OCI-LY1 (cell line): ENCODE measurements around the gene SERTAD3.
"Not testable (repeated sequence)": the region's sequence is repeated elsewhere in the genome, so short reads cannot be mapped to it uniquely, and the experiment has no call there.

ENCODE experiments used
- H2AFZ ChIP-seq: fragments of 200-600 bp; sonication (generic), shearing (Covaris generic); 2 replicates; pipeline ENCODE4 v1.6.0; 2014; ENCODE audit warnings: antibody characterized with exemption, mild to moderate bottlenecking, low read length
- H3F3A ChIP-seq: fragments of 200-600 bp; sonication (generic), shearing (Covaris generic); 2 replicates; pipeline ENCODE4 v1.6.0; 2014; ENCODE audit warnings: mild to moderate bottlenecking, antibody characterized with exemption, low read length, moderate library complexity; ENCODE audit not compliant: insufficient read depth
- H3K27ac ChIP-seq: fragments of 200-600 bp; sonication (generic); 2 replicates; pipeline ENCODE4 v1.5.1; 2014; ENCODE audit warnings: low read length, mixed run types, mild to moderate bottlenecking, low read depth; ENCODE audit not compliant: poor library complexity, severe bottlenecking
- H3K27me3 ChIP-seq: fragments of 200-600 bp; sonication (generic); 2 replicates; pipeline ENCODE4 v1.6.0; 2014; ENCODE audit warnings: antibody characterized with exemption, mild to moderate bottlenecking, low read length, moderate library complexity; ENCODE audit not compliant: insufficient read depth
- H3K36me3 ChIP-seq: fragments of 200-600 bp; sonication (generic); 2 replicates; pipeline ENCODE4 v1.6.1; 2014; ENCODE audit warnings: mild to moderate bottlenecking, antibody characterized with exemption, low read length, moderate library complexity, mixed read lengths; ENCODE audit not compliant: insufficient read depth
- H3K4me1 ChIP-seq: fragments of 200-600 bp; sonication (generic); 2 replicates; pipeline ENCODE4 v1.5.1; 2014; ENCODE audit warnings: mild to moderate bottlenecking, low read length, moderate library complexity; ENCODE audit not compliant: insufficient read depth, severe bottlenecking
- H3K4me2 ChIP-seq: fragments of 200-600 bp; sonication (generic), shearing (Covaris generic); 2 replicates; pipeline ENCODE4 v1.6.1; 2014; ENCODE audit warnings: low read length
- H3K4me3 ChIP-seq: fragments of 200-600 bp; sonication (generic); 2 replicates; pipeline ENCODE4 v1.5.1; 2014; ENCODE audit warnings: low read length, low read depth, mild to moderate bottlenecking, mixed read lengths; ENCODE audit not compliant: poor library complexity, severe bottlenecking
- H3K79me2 ChIP-seq: fragments of 200-600 bp; shearing (Covaris generic); 2 replicates; pipeline ENCODE4 v1.6.1; 2016; ENCODE audit warnings: mixed run types, low read length, mixed read lengths; ENCODE audit not compliant: insufficient read depth
- H3K9ac ChIP-seq: fragments of 200-600 bp; sonication (generic), shearing (Covaris generic); 2 replicates; pipeline ENCODE4 v1.6.1; 2014; ENCODE audit warnings: mild to moderate bottlenecking, low read length, mixed read lengths
- H3K9me2 ChIP-seq: fragments of 200-600 bp; sonication (generic), shearing (Covaris generic); 2 replicates; pipeline ENCODE4 v1.6.1; 2014; ENCODE audit warnings: low read depth, mild to moderate bottlenecking, low read length, mixed read lengths
- H3K9me3 ChIP-seq: fragments of 200-600 bp; shearing (Covaris generic); 2 replicates; pipeline ENCODE4 v1.6.1; 2014; ENCODE audit warnings: low read length, mixed read lengths
- H4K20me1 ChIP-seq: fragments of 200-600 bp; sonication (generic), shearing (Covaris generic); 2 replicates; pipeline ENCODE4 v1.6.0; 2016; ENCODE audit warnings: mild to moderate bottlenecking, low read length; ENCODE audit not compliant: insufficient read depth
- EZH2 ChIP-seq: fragments of 200-600 bp; sonication (generic), shearing (Covaris generic); IDR thresholded peaks from 2 replicates; pipeline ENCODE4 v1.8.0; 2017; ENCODE audit warnings: borderline replicate concordance, mixed run types, mild to moderate bottlenecking, antibody characterized with exemption, low read length, moderate library complexity, mixed read lengths
- TF ChIP-seq, protein P1 (sequence below): fragments of 200-600 bp; sonication (generic), shearing (Covaris generic); IDR thresholded peaks from 2 replicates; pipeline ENCODE4 v1.5.1; 2017; ENCODE audit warnings: mild to moderate bottlenecking, antibody characterized with exemption, low read length, moderate library complexity, mixed read lengths

SERTAD3 gene

DNA sequence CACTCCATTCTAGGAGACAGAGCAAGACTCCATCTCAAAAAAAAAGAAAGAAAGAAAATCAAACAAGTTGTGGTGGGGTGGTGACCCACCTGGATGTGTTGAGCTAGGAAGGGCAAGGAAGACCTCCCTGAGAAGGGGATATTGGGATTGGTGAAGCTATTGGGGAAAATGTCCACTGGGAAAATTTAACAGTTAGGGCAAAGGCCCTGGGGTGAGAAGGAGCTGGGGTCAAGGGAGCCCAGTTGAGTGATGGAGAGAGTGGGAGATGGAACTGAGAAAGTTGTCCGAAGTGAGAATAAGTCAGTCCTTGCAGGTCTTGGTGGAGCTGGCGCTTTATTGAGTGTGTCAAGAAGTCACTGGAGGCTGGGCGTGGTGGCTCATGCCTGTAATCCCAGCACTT is 5.9 kb downstream of the SERTAD3 start:
- Histone ChIP-seq H3K9me3 (no peaks in the 10 kb centered on the region), H4K20me1 (no peaks in the 10 kb centered on the region), H3K9me2 (no peaks in the 10 kb centered on the region), H3K27me3 (no peaks in the 10 kb centered on the region), H3K4me2 (no peak overlapping the region), H3K4me1 (peaks cover 31% of the 10 kb centered on the region), H3K4me3 (no peak overlapping the region), H3K27ac (peak overlapping the region; percentile 17), H3K36me3 (peaks cover 21% of the 10 kb centered on the region; the same call in 1 of the 2 replicates), H3K9ac (no peak overlapping the region), H2AFZ (no peak overlapping the region), H3F3A (no peaks in the 10 kb centered on the region), H3K79me2 (peaks cover 10% of the 10 kb centered on the region)
- TF ChIP-seq EZH2 = no peak
- TF ChIP-seq, protein P1, sequence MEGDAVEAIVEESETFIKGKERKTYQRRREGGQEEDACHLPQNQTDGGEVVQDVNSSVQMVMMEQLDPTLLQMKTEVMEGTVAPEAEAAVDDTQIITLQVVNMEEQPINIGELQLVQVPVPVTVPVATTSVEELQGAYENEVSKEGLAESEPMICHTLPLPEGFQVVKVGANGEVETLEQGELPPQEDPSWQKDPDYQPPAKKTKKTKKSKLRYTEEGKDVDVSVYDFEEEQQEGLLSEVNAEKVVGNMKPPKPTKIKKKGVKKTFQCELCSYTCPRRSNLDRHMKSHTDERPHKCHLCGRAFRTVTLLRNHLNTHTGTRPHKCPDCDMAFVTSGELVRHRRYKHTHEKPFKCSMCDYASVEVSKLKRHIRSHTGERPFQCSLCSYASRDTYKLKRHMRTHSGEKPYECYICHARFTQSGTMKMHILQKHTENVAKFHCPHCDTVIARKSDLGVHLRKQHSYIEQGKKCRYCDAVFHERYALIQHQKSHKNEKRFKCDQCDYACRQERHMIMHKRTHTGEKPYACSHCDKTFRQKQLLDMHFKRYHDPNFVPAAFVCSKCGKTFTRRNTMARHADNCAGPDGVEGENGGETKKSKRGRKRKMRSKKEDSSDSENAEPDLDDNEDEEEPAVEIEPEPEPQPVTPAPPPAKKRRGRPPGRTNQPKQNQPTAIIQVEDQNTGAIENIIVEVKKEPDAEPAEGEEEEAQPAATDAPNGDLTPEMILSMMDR = no peak

DNA sequence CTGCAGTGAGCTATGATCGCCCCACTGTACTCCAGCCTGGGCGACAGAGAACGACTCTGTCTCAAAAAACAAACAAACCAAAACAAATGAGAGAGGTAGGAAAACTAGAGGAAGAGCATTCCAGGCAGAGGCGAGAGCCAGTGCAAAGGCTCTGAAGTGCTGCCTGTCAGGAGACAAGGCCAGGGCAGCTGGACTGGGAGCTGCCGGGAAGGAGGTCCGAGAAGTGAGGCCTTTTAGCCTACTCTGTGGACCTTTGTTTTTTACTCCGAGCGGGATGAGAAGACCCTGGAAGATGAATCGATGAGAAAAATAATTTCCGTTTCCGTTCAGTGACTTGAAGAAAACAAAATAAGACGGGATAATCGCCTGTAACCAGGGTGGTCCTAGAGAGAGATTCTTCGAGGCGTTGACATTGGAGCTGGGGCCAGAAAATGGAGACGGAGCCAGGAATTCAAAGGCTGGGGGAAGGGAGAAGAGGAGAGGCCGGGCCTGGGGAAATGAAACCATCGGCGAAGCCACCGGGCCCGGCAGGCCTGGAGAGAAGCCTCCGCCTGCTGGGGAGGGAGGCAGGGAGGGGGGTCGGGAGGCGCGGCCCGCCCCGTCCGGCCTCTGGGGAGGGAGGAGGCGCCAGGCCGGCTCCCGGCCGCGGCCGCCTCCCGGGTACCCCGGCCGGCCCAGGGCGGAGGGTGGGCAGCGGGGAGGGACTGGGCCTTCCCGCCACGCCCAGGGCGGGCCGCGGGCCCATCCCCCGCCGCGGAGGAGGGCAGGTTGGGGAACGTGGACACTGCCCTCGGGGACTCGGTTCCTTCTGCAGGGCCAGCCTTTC is 10.5 kb downstream of the SERTAD3 start:
- peak overlapping the region; percentile 50 for H3K4me3 ChIP-seq
- no peaks in the 10 kb centered on the region for H3K36me3 ChIP-seq
- H3K27ac ChIP-seq = peak overlapping the region; percentile 87
- H3K27me3 ChIP-seq = no peaks in the 10 kb centered on the region
- no peaks in the 10 kb centered on the region for H3F3A ChIP-seq
- TF ChIP-seq, protein P1 = no peak
- TF ChIP-seq EZH2 = no peak
- H3K4me2 ChIP-seq = peak overlapping the region; percentile 63
- no peaks in the 10 kb centered on the region for H3K9me2 ChIP-seq
- no peaks in the 10 kb centered on the region for H4K20me1 ChIP-seq
- H3K79me2 ChIP-seq = no peaks in the 10 kb centered on the region
- peak overlapping the region; percentile 86; the same call in 1 of the 2 replicates for H2AFZ ChIP-seq
- peak overlapping the region; percentile 52 for H3K9ac ChIP-seq
- H3K9me3 ChIP-seq = no peaks in the 10 kb centered on the region
- H3K4me1 ChIP-seq = peaks cover 26% of the 10 kb centered on the region

DNA sequence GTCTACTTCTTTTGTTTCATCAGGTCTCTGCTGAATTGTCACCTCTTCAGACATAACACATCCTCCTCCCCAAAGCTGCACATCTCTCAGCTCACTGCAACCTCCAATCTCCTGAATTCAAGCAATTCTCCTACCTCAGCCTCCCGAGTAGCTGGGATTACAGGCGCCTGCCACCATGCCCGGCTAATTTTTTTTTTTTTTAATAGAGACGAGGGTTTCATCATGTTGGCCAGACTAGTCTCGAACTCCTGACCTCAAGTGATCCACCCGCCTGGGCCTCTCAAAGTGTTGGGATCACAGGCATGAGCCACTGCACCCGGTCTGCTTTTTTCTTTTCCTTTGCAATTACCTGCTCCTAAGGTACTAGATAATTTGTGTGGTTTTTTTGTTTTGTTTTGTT is 11.4 kb downstream of the SERTAD3 start:
- H3K9me2 ChIP-seq, H3K9ac ChIP-seq, H2AFZ ChIP-seq, H3K36me3 ChIP-seq, H3K9me3 ChIP-seq, H3K4me2 ChIP-seq, H3K27me3 ChIP-seq, H3K4me3 ChIP-seq, H3K79me2 ChIP-seq, H4K20me1 ChIP-seq, H3F3A ChIP-seq: not testable (repeated sequence)
- Histone ChIP-seq H3K27ac (peak overlapping the region; percentile 63), H3K4me1 (peaks cover 26% of the 10 kb centered on the region)

DNA sequence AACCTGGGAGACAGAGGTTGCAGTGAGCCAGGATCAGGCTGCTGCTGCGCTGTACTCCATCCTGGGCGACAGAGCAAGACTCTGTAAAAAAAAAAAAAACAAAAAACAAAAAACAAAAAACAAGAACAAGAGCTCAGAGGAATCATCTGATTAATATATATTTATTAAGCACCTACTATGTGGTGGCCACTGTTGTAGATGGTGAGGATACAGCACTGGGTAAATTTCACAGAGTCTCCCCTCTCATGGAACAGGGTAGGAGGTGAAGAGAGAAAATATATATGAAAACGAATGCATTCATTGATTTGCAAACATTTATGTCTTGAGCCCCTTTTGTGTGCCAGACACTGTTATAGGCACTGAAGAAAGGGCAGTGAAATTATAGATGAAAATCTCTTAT is 12.4 kb downstream of the SERTAD3 start:
- Histone ChIP-seq H3K27me3 (no peaks in the 10 kb centered on the region), H3K4me3 (no peak overlapping the region), H3K9me3 (no peaks in the 10 kb centered on the region), H3K9me2 (no peaks in the 10 kb centered on the region), H4K20me1 (no peaks in the 10 kb centered on the region), H3K4me2 (no peak overlapping the region), H3K36me3 (no peaks in the 10 kb centered on the region), H3K27ac (no peak overlapping the region), H3K9ac (no peak overlapping the region), H2AFZ (no peak overlapping the region), H3F3A (no peaks in the 10 kb centered on the region), H3K4me1 (peaks cover 26% of the 10 kb centered on the region), H3K79me2 (no peaks in the 10 kb centered on the region)
- TF ChIP-seq, protein P1 = no peak
- TF ChIP-seq EZH2 = no peak

DNA sequence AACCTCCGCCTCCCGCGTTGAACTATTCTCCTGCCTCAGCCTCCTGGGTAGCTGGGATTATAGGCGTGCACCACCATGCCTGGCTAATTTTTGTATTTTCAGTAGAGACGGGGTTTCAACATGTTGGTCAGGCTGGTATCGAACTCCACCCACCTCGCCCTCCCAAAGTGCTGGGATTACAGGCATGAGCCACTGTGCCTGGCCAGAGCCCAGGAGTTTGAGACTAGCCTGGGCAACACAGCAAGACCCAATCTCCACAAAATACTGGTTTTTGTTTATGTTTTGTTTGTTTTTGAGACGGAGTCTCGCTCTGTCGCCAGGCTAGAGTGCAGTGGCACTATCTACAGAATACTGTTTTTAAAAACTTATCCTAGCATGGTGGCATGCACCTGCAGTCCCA is 13.9 kb downstream of the SERTAD3 start:
- not testable (repeated sequence) for H3K27ac ChIP-seq, H3K4me2 ChIP-seq, H3K79me2 ChIP-seq, H2AFZ ChIP-seq, H4K20me1 ChIP-seq, H3K27me3 ChIP-seq, H3F3A ChIP-seq, H3K4me3 ChIP-seq, H3K36me3 ChIP-seq, H3K9me2 ChIP-seq, H3K9me3 ChIP-seq, H3K9ac ChIP-seq
- H3K4me1 ChIP-seq = peaks cover 27% of the 10 kb centered on the region
